BLaER1 treated with 17β-estradiol and CSF1 and Interleukin-3, amounts not matched to agents 10 nM and 100 nM (cell line): ENCODE measurements around the gene PLCB1.

Experiments
- H3K27ac ChIP-seq, 11 experiments: shearing (Covaris generic); formaldehyde crosslinking; 2 replicates each; pipeline ENCODE4 v1.8.1; 2022
- H3K27me3 ChIP-seq, 11 experiments: shearing (Covaris generic); formaldehyde crosslinking; 2 replicates each; pipeline ENCODE4 v1.8.1; 2022
- H3K36me3 ChIP-seq, 11 experiments: shearing (Covaris generic); formaldehyde crosslinking; 2 replicates each; pipeline ENCODE4 v1.8.1; 2022
- H3K4me1 ChIP-seq, 10 experiments: shearing (Covaris generic); formaldehyde crosslinking; 2 replicates each; pipeline ENCODE4 v1.8.1; 2022
- H3K4me2 ChIP-seq, 11 experiments: shearing (Covaris generic); formaldehyde crosslinking; 2 replicates each; pipeline ENCODE4 v1.8.1; 2022
- H3K4me3 ChIP-seq, 10 experiments: shearing (Covaris generic); formaldehyde crosslinking; 2 replicates each; pipeline ENCODE4 v1.8.1; 2022
- H3K9ac ChIP-seq, 11 experiments: shearing (Covaris generic); formaldehyde crosslinking; 2 replicates each; pipeline ENCODE4 v1.8.1; 2022
- H3K9me3 ChIP-seq, 11 experiments: shearing (Covaris generic); formaldehyde crosslinking; replicated peaks in 1 of 11; 2 replicates each; pipeline ENCODE4 v1.8.1; 2022
- H4K20me1 ChIP-seq, 11 experiments: shearing (Covaris generic); formaldehyde crosslinking; 2 replicates each; pipeline ENCODE4 v1.8.1; 2022
- Cebpa-rat ChIP-seq, 11 experiments: shearing (Covaris generic); IDR thresholded peaks; 2 replicates each; pipeline ENCODE4 v1.8.1; 2022

PLCB1 gene

DNA sequence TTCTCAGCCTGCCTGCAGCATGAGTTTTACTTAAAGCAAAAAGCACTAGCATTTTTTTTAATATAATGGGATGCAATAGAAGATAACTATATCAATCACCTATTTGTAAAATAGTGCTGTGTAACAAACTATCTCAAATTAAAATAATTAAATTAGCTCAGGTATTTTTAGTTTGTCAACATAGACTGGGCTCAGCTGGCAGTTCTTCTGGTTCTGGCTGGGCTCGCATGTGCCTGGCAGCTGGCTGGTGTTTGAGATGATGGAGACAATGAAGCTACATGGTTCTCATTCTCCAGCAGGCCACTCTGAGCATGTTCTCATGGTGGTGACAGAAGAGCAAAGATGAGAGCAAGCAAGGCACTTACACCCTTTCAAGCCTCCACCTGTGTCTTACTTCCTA is 181.0 kb downstream of the PLCB1 start:
- no peak overlapping the region for H3K9ac ChIP-seq
- no peaks in the 10 kb centered on the region; a peak in 1 of 20 replicates for H3K4me1 ChIP-seq
- no peak for TF ChIP-seq Cebpa-rat (IDR thresholded peaks at IDR 0.05)
- H3K27me3 ChIP-seq = no peaks in the 10 kb centered on the region
- H3K27ac ChIP-seq = no peak overlapping the region
- no peak overlapping the region for H3K4me3 ChIP-seq
- H3K9me3 ChIP-seq = no peaks in the 10 kb centered on the region
- H4K20me1 ChIP-seq = no peaks in the 10 kb centered on the region
- no peak overlapping the region for H3K4me2 ChIP-seq
- H3K36me3 ChIP-seq = no peaks in the 10 kb centered on the region; a peak in 1 of 22 replicates

DNA sequence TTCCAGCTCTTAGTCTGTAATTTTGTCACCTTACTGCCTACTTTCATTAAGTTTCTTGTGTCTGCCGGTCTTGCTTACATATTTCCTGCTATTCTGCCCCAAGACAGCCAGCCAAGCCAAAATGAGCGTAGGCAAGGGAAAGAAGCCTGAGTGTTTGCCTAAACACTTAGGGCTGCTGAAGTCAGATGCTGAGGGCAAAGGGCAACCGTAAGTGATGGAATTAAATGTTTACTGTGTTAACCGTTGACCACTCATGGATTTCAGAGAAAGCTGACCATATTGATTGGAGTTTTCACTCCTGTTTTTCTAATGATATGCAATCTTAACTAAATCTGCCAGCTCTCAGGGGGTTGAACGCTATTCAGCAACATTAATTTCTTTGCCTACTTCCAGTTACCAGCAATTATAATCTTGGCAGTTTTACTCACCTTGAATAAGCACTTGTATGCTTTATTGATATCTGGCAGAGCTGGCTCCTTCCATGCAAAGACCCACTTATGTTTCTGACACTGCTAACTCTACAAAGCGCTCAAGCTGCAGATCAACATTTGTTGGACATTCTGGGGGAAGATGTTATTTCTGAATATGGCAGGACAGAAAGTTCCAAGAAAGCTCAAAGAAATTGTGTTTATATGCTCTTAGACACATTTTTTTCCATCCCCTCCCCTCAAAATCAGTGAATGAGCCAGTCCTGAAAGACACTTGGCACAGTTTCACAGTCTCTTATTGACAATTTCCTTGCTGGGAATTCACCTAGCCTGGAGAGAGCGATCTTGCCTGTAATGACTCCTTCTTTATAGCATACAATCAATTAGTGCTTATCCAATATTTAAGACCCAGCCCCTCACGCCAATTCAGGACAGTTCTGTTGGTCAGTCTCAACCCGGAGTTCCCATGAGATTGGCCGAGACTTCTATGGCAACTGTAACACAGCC is 183.8 kb downstream of the PLCB1 start:
- no peak overlapping the region for H3K27ac ChIP-seq
- no peak overlapping the region for H3K4me2 ChIP-seq
- no peak overlapping the region for H3K9ac ChIP-seq
- no peaks in the 10 kb centered on the region for H3K27me3 ChIP-seq
- H4K20me1 ChIP-seq = no peaks in the 10 kb centered on the region
- H3K36me3 ChIP-seq = no peaks in the 10 kb centered on the region; a peak in 1 of 22 replicates
- H3K4me3 ChIP-seq = no peak overlapping the region
- no peak for TF ChIP-seq Cebpa-rat (IDR thresholded peaks at IDR 0.05)
- peaks cover 5 to 11% (median 7%) of the 10 kb centered on the region in 10 experiments; a peak in 14 of 20 replicates for H3K4me1 ChIP-seq
- no peaks in the 10 kb centered on the region for H3K9me3 ChIP-seq

DNA sequence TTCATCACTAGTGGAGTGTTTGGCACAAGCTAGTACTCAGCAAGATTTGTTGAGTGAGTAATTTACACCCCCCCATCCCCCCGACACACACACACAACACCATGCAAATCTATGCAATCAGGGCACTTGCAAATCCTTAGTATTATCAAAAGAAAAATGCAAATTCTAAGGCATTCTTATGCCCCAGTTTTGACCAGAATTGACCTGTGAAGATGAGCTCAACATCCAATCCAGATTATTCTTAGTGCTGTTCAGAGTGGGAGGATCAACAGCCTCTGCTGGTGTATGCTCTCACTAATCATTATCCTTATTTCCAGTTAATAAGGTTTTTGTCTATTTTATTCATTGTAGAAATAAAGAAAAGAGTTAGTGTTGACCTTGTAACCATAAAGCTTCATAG is 185.4 kb downstream of the PLCB1 start:
- Histone ChIP-seq H3K4me1 (peaks cover 5 to 14% (median 8%) of the 10 kb centered on the region in 10 experiments; a peak in 15 of 20 replicates), H3K4me3 (no peak overlapping the region), H3K27ac (no peak overlapping the region), H3K36me3 (no peaks in the 10 kb centered on the region; a peak in 1 of 22 replicates), H3K27me3 (no peaks in the 10 kb centered on the region), H4K20me1 (no peaks in the 10 kb centered on the region), H3K9me3 (no peaks in the 10 kb centered on the region), H3K9ac (no peak overlapping the region), H3K4me2 (no peak overlapping the region)
- no peak for TF ChIP-seq Cebpa-rat (IDR thresholded peaks at IDR 0.05)

DNA sequence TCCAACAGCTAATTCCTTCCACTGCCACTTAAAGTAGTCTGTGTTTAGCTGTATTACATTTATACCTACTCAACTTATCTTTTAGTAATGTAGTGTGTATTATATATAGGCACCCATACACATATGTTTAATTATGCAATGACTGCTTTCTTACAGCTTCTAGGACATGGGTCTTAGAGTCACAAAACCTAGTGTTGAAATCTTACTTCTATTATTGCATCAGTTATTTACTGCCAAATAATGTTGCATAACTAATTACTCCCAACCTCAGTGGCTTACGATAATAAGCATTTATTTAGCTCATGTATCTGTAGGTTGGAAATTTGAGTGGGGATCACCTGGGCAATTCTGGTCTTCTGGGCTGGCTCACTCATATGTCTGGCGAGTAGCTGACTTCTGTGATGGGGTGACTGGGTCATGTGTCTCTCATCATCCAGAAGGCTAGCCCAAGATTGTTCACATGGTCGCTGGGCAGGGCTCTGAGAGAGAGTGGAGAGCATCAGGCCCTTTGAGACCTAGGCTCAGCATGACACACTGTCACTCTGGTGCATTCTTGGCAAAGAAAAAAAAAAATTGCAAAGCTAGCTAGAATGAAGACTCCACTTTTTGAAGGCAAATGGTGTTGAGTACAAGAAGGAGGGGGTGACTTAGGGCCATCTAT is 187.0 kb downstream of the PLCB1 start:
- Histone ChIP-seq H3K27ac (no peak overlapping the region; a peak in 1 of 22 replicates), H3K4me2 (peak overlapping the region in 2 of 11 experiments; percentile 6 to 11; a peak in 1 of 22 replicates), H3K9ac (no peak overlapping the region), H3K9me3 (no peaks in the 10 kb centered on the region), H3K27me3 (no peaks in the 10 kb centered on the region), H3K4me3 (no peak overlapping the region), H3K36me3 (no peaks in the 10 kb centered on the region), H4K20me1 (no peaks in the 10 kb centered on the region), H3K4me1 (peaks cover 5 to 14% (median 8%) of the 10 kb centered on the region in 10 experiments; a peak in 15 of 20 replicates)
- TF ChIP-seq Cebpa-rat (IDR thresholded peaks at IDR 0.05) = peak in 1 of 11 experiments; percentile 29; a peak in 1 of 22 replicates

DNA sequence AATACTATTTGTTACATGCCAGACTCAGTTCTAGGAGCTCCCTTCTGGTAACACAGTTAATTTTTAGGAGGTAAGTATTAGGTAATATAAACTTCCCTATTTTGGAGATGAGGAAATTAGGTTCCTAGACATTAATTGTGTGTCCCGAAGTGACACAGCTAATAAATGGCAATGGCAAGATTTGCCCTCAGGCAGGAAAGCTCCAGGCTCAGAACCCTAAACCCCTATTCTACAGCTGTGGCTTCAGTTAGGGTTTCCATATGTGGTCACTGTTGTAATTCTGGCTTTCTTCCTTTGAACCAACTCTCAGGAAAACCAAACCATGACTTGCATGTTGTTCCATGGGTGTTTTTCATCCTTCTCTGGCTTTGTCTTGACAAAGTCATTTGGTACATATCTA is 188.2 kb downstream of the PLCB1 start:
- Histone ChIP-seq H3K4me2 (peak overlapping the region; percentile 17 to 67 (median 40); a peak in 17 of 22 replicates), H3K27ac (peak overlapping the region in 3 of 11 experiments; percentile 16 to 41 (median 21); a peak in 3 of 22 replicates)
- no peak for TF ChIP-seq Cebpa-rat (IDR thresholded peaks at IDR 0.05)

DNA sequence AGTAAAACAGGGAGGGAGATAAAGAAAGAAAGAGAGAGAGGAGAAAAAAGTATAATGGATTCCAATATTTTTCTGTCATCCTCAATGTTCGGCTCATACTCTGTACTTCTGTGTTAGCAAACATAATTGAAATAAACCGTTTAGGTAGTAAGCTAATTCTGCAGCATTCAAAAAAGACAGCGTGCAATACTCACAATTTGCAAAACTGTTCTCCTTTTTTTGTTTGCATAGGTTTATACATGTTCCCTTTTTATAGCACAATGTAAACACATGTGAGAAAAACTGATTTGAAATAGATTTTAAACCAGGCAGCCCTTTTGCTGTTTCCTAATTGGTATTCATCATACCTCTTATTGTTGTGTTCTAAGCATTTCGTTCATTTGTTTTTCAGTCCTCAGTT is 188.9 kb downstream of the PLCB1 start:
- H3K36me3 ChIP-seq = no peaks in the 10 kb centered on the region
- H3K9me3 ChIP-seq = no peaks in the 10 kb centered on the region; a peak in 1 of 22 replicates
- no peaks in the 10 kb centered on the region for H3K27me3 ChIP-seq
- H3K9ac ChIP-seq = no peak overlapping the region
- H3K4me3 ChIP-seq = no peak overlapping the region
- no peak for TF ChIP-seq Cebpa-rat (IDR thresholded peaks at IDR 0.05)
- no peaks in the 10 kb centered on the region for H4K20me1 ChIP-seq
- H3K27ac ChIP-seq = no peak overlapping the region
- peak overlapping the region in 1 of 11 experiments; percentile 30; a peak in 2 of 22 replicates for H3K4me2 ChIP-seq
- peaks cover 5 to 14% (median 8%) of the 10 kb centered on the region in 10 experiments; a peak in 15 of 20 replicates for H3K4me1 ChIP-seq

More for the DNA sequence above, 188.2 kb downstream of the PLCB1 start:
- no peak overlapping the region for H3K9ac ChIP-seq
- no peak overlapping the region for H3K4me3 ChIP-seq
- H3K27me3 ChIP-seq = no peaks in the 10 kb centered on the region
- no peaks in the 10 kb centered on the region for H4K20me1 ChIP-seq
- no peaks in the 10 kb centered on the region for H3K9me3 ChIP-seq
- no peaks in the 10 kb centered on the region for H3K36me3 ChIP-seq
- H3K4me1 ChIP-seq = peaks cover 5 to 14% (median 8%) of the 10 kb centered on the region in 10 experiments; a peak in 15 of 20 replicates

DNA sequence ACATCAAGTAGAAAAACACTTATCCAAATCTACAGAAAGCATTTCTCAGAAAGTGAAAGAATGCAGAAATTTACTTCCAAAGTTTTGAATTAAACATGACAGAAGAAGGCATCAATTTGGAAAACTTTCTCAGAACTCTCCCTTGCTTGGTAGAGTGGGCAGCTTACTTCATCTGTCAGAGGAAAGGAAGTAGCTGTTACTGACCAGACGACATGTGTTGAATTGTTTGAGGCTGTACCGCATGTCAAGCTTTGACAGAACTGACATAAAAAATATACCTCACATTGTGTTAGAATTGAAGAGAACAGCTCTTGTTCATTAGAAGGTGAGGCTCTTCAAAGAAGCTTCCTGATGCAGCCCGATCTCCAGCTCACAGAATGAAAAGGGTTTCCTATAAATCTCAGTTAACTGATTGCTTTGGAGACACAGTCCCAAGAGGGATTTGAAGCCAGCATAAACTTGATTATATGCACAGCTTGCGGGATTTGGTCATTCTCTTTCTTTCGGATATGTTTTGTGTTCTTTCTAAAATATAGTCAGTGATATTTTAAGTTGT is 190.7 kb downstream of the PLCB1 start:
- H3K9me3 ChIP-seq = peaks cover 6 to 11% (median 10%) of the 10 kb centered on the region in 11 experiments; a peak in 14 of 22 replicates
- H3K4me1 ChIP-seq = peaks cover 5 to 14% (median 8%) of the 10 kb centered on the region in 10 experiments; a peak in 15 of 20 replicates
- no peak overlapping the region for H3K9ac ChIP-seq
- no peak overlapping the region for H3K4me3 ChIP-seq
- H4K20me1 ChIP-seq = no peaks in the 10 kb centered on the region
- peaks cover 0 to 4% (median 0%) of the 10 kb centered on the region in 11 experiments; a peak in 1 of 22 replicates for H3K36me3 ChIP-seq
- no peak overlapping the region for H3K27ac ChIP-seq
- H3K4me2 ChIP-seq = peak overlapping the region in 1 of 11 experiments; percentile 3; a peak in 1 of 22 replicates
- no peak for TF ChIP-seq Cebpa-rat (IDR thresholded peaks at IDR 0.05)
- no peaks in the 10 kb centered on the region for H3K27me3 ChIP-seq

DNA sequence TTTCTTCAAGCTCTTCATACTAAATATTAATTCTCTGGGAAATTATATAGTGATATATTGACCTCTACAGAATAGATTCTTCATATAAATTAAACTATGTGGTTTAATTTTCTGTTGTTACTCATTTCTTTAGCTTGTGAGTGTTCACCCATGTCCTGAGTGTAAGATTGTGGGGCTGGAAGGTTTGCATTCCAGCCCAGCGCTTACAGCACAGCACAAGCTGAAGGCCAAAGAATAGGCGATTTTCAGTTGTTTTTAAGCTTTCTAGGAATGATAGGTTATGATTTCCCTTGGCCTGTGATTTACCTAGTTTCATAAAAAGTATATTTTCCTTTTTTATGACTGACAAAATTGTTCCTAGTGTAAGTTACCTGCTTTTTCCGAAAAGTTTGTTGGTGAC is 194.1 kb downstream of the PLCB1 start:
- no peak overlapping the region for H3K4me2 ChIP-seq
- H3K27me3 ChIP-seq = no peaks in the 10 kb centered on the region
- peaks cover 6 to 11% (median 10%) of the 10 kb centered on the region in 11 experiments; a peak in 14 of 22 replicates for H3K9me3 ChIP-seq
- H3K27ac ChIP-seq = no peak overlapping the region
- H3K9ac ChIP-seq = no peak overlapping the region
- no peak for TF ChIP-seq Cebpa-rat (IDR thresholded peaks at IDR 0.05)
- H4K20me1 ChIP-seq = no peaks in the 10 kb centered on the region
- H3K4me1 ChIP-seq = peaks cover 0 to 30% (median 16%) of the 10 kb centered on the region in 10 experiments; a peak in 17 of 20 replicates
- H3K4me3 ChIP-seq = no peak overlapping the region
- H3K36me3 ChIP-seq = peaks cover 0 to 4% (median 0%) of the 10 kb centered on the region in 11 experiments; a peak in 1 of 22 replicates
